Fibroblast of lung (primary cell): ENCODE measurements around the gene DBH. TPM values are rescaled to one million over a fixed set of nuclear protein-coding genes. Genes with fewer than 3 reads are reported as not detected.

ENCODE experiments used
- DNase-seq, 2 donors: peaks; one replicate each; pipeline versions ENCODE4 v3.0.0 to v3.0.0-alpha.2; 2010; ENCODE audit warnings: low read depth in 2 of 2
- H2AFZ ChIP-seq: 2 replicates; pipeline ENCODE4 v1.5.1; 2012; ENCODE audit warnings: low read length, control low read depth, inconsistent platforms
- H3K27ac ChIP-seq: 2 replicates; pipeline ENCODE4 v1.5.1; 2011; ENCODE audit warnings: low read length, control low read depth; ENCODE audit not compliant: insufficient read depth
- H3K27me3 ChIP-seq: 2 replicates; pipeline ENCODE4 v1.5.1; 2011; ENCODE audit warnings: mild to moderate bottlenecking, low read length; ENCODE audit not compliant: control insufficient read depth, insufficient read depth
- H3K36me3 ChIP-seq: 2 replicates; pipeline ENCODE4 v1.5.1; 2011; ENCODE audit warnings: low read length; ENCODE audit not compliant: control insufficient read depth, insufficient read depth
- H3K4me1 ChIP-seq: 2 replicates; pipeline ENCODE4 v1.5.1; 2011; ENCODE audit warnings: low read length; ENCODE audit not compliant: control insufficient read depth, insufficient read depth; ENCODE audit errors: extremely low read depth
- H3K4me2 ChIP-seq: 2 replicates; pipeline ENCODE4 v1.5.1; 2011; ENCODE audit warnings: low read length, control low read depth; ENCODE audit not compliant: insufficient read depth; ENCODE audit errors: extremely low read depth
- H3K4me3 ChIP-seq, 4 experiments: fragments of 200-600 bp in 1 of 4; sonication (generic) in 1 of 4; replicated peaks in 1 of 4; 2 replicates each; pipeline ENCODE4 v1.5.1; 2011 to 2016; ENCODE audit warnings: low read length in 4 of 4, low read depth in 3 of 4, mild to moderate bottlenecking in 3 of 4, control low read depth in 2 of 4, inconsistent platforms in 1 of 4, mixed read lengths in 1 of 4; ENCODE audit not compliant: insufficient read depth in 1 of 4; ENCODE audit errors: control extremely low read depth in 1 of 4
- H3K79me2 ChIP-seq: 2 replicates; pipeline ENCODE4 v1.5.1; 2012; ENCODE audit warnings: mild to moderate bottlenecking, low read length, inconsistent platforms; ENCODE audit not compliant: control insufficient read depth, insufficient read depth
- H3K9ac ChIP-seq: 2 replicates; pipeline ENCODE4 v1.5.1; 2011; ENCODE audit warnings: mild to moderate bottlenecking, low read length, control low read depth; ENCODE audit not compliant: insufficient read depth
- H3K9me3 ChIP-seq: 2 replicates; pipeline ENCODE4 v1.5.1; 2012; ENCODE audit warnings: low read depth, low read length; ENCODE audit not compliant: control insufficient read depth, insufficient read depth
- H4K20me1 ChIP-seq: 2 replicates; pipeline ENCODE4 v1.5.1; 2011; ENCODE audit warnings: low read length; ENCODE audit not compliant: control insufficient read depth, insufficient read depth; ENCODE audit errors: extremely low read depth
- EZH2 ChIP-seq: IDR thresholded peaks from 2 replicates; pipeline ENCODE4 v1.5.1; 2012; ENCODE audit warnings: low read length, control low read depth, mild to moderate bottlenecking; ENCODE audit errors: missing control alignments
- polyA plus RNA-seq, 2 donors: library from polyadenylated mRNA; depleted of rRNA in 1 of 2; stranded (reverse) in 1 of 2; unstranded in 1 of 2; fragments of >200 nt; gene quantifications; 2 replicates each; pipeline ENCODE4 v1.2.1, GENCODE V29; 2011 to 2012; ENCODE audit warnings: missing spikeins in 1 of 2
- total RNA-seq: library from RNA; depleted of rRNA; stranded (reverse); fragments of >200 nt; gene quantifications from 2 replicates; pipeline ENCODE4 v1.2.1, GENCODE V29; 2014
- TF ChIP-seq, protein P1 (sequence below), 2 donors: IDR thresholded peaks in 1 of 2; conservative IDR thresholded peaks in 1 of 2; 1 replicate in 1 of 2; 2 replicates in 1 of 2; pipeline ENCODE4 v1.5.1; 2011 to 2012; ENCODE audit warnings: low read length in 2 of 2, control low read depth in 1 of 2, inconsistent platforms in 1 of 2, low read depth in 1 of 2, mild to moderate bottlenecking in 1 of 2

Gene DBH
- total and polyA plus RNA-seq, 2 donors (not counting 1 experiment from before 2014, with no cell fraction given) = not detected

- H3K4me3 ChIP-seq = no peak overlapping the region
- H2AFZ ChIP-seq = no peak overlapping the region
- H3K27ac ChIP-seq = no peak overlapping the region
- TF ChIP-seq, protein P1, sequence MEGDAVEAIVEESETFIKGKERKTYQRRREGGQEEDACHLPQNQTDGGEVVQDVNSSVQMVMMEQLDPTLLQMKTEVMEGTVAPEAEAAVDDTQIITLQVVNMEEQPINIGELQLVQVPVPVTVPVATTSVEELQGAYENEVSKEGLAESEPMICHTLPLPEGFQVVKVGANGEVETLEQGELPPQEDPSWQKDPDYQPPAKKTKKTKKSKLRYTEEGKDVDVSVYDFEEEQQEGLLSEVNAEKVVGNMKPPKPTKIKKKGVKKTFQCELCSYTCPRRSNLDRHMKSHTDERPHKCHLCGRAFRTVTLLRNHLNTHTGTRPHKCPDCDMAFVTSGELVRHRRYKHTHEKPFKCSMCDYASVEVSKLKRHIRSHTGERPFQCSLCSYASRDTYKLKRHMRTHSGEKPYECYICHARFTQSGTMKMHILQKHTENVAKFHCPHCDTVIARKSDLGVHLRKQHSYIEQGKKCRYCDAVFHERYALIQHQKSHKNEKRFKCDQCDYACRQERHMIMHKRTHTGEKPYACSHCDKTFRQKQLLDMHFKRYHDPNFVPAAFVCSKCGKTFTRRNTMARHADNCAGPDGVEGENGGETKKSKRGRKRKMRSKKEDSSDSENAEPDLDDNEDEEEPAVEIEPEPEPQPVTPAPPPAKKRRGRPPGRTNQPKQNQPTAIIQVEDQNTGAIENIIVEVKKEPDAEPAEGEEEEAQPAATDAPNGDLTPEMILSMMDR (conservative IDR thresholded peaks at IDR 0.05 in 1 of 2, IDR thresholded peaks at IDR 0.05 in 1 of 2; ENCODE audit: low read depth in 1 of 2, low read length in 2 of 2) = no peak
- no peak for TF ChIP-seq EZH2
- no peaks in the 10 kb centered on the region for H3K9me3 ChIP-seq
- DNase-seq = no peak
- H3K36me3 ChIP-seq = no peaks in the 10 kb centered on the region
- H3K4me2 ChIP-seq = no peak overlapping the region
- no peaks in the 10 kb centered on the region for H4K20me1 ChIP-seq
- no peaks in the 10 kb centered on the region for H3K79me2 ChIP-seq
- H3K9ac ChIP-seq = no peak overlapping the region
- no peaks in the 10 kb centered on the region for H3K27me3 ChIP-seq
- H3K4me1 ChIP-seq = peaks cover 6% of the 10 kb centered on the region
Measured at GRCh38 chr9:133679466-133680061, 43.4 kb downstream of the DBH start.

DNA sequence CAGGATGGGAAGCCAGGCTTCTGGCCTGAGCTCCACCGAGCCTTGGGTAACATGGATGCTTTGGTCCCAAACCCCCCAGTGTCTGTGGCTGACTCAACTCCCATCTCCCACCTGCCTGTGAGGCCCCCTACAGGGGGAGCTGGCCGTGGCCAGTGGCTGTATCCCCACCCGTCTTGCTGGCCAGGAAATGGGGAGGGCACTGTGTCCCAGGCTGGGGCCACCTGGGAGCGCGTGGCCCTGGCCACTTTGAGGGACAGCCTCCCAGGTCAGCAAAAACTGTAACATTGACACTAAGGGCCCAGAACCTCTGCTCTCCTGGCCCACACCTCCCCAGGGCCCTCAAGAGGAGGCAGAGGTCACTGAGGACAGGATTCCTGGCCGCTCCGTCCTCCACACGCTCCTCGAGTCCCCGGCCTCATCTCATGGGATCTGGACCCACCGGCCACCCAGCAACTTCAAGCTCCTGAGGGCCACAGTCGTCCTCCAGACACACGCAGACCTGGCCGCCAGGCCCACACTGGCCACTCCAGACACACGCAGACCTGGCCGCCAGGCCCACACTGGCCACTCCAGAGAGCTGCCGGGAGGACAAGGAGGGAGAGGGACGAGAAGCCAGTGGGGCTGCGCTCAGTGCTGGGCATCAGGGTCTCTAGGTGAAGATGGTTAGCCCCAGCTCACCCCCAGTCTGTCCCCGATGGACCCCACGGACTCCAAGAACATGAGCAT, 44.2 kb downstream of the DBH start:
- no peak overlapping the region for H3K4me3 ChIP-seq
- no peaks in the 10 kb centered on the region for H3K27me3 ChIP-seq
- no peak overlapping the region for H3K9ac ChIP-seq
- H3K4me2 ChIP-seq = no peak overlapping the region
- no peak overlapping the region for H2AFZ ChIP-seq
- H3K36me3 ChIP-seq = no peaks in the 10 kb centered on the region
- DNase-seq = no peak
- peaks cover 6% of the 10 kb centered on the region for H3K4me1 ChIP-seq
- TF ChIP-seq, protein P1 (conservative IDR thresholded peaks at IDR 0.05 in 1 of 2, IDR thresholded peaks at IDR 0.05 in 1 of 2; ENCODE audit: low read depth in 1 of 2, low read length in 2 of 2) = no peak
- no peak for TF ChIP-seq EZH2
- H3K27ac ChIP-seq = no peak overlapping the region
- H4K20me1 ChIP-seq = no peaks in the 10 kb centered on the region
- no peaks in the 10 kb centered on the region for H3K79me2 ChIP-seq
- H3K9me3 ChIP-seq = no peaks in the 10 kb centered on the region

DNA sequence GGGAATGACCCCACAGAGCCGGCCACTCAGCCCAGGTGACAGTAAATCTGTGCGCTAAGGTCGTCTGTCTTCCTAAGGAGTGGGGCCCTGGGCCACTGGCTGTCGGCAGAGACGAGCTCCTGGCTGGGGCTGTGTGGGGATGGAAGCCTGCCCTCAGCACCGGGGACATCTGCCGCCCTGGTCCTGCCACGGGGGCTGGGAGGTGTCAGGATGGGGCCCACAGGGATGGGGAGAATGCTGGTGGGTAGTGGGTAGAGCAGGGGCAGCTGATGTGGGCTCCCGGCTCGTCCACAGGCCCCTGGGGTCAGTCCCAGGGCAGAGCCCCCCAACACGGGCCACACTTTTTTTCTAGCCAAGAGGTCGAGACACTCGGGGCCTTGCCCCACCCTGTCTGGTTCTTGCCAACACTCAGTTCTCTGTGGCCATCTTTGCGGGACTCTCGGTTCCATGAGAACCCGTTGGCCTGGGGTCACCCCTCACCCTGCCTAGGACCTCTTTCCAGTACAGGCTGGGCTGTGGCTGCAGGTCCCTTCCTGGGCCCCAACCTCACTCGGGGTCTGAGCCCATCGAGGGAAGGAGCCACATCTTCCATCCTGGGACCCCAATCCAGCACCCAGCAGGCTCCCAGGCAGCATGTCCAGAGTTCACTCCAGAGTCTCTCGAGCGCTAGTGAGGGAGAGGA, 45.0 kb downstream of the DBH start:
- peaks cover 6% of the 10 kb centered on the region for H3K4me1 ChIP-seq
- no peak overlapping the region for H3K4me2 ChIP-seq
- no peaks in the 10 kb centered on the region for H3K79me2 ChIP-seq
- no peaks in the 10 kb centered on the region for H3K9me3 ChIP-seq
- H3K27me3 ChIP-seq = no peaks in the 10 kb centered on the region
- no peak overlapping the region for H3K4me3 ChIP-seq
- H3K9ac ChIP-seq = no peak overlapping the region
- no peak for TF ChIP-seq EZH2
- TF ChIP-seq, protein P1 (conservative IDR thresholded peaks at IDR 0.05 in 1 of 2, IDR thresholded peaks at IDR 0.05 in 1 of 2; ENCODE audit: low read depth in 1 of 2, low read length in 2 of 2) = no peak
- H4K20me1 ChIP-seq = no peaks in the 10 kb centered on the region
- no peak overlapping the region for H2AFZ ChIP-seq
- H3K27ac ChIP-seq = no peak overlapping the region
- no peak for DNase-seq
- H3K36me3 ChIP-seq = no peaks in the 10 kb centered on the region
